ENCODE results near the gene MAP3K2. TPM values are rescaled to one million over a fixed set of nuclear protein-coding genes. Genes with fewer than 3 reads are reported as not detected.

The MAP3K2 gene
- total RNA-seq, 1 experiment from 2014 or later = 36.0 TPM

GRCh38 chr2:127384529-127384928, 3.2 kb downstream of the MAP3K2 start:
- H3K79me2 ChIP-seq (ENCODE audit: low read length) = peaks cover 73% of the 10 kb centered on the region
- H3K27ac ChIP-seq (ENCODE audit: low read length) = no peak overlapping the region
- peaks cover 3% of the 10 kb centered on the region; the same call in 1 of the 2 replicates for H3K36me3 ChIP-seq (ENCODE audit: insufficient read depth, low read length)
- no peak for DNase-seq
- H3K4me1 ChIP-seq (ENCODE audit: low read length) = peaks cover 32% of the 10 kb centered on the region
- H3K9me3 ChIP-seq (ENCODE audit: low read length) = no peaks in the 10 kb centered on the region
- H3K4me2 ChIP-seq (ENCODE audit: low read depth, low read length, poor library complexity, severe bottlenecking) = no peak overlapping the region
- no peaks in the 10 kb centered on the region for H3K27me3 ChIP-seq (ENCODE audit: low read length)
- H3K4me3 ChIP-seq (ENCODE audit: low read length) = no peak overlapping the region
- no peaks in the 10 kb centered on the region for H3K9me2 ChIP-seq (replicated peaks; ENCODE audit: insufficient read depth, low read length)
- no peak overlapping the region for H2AFZ ChIP-seq (ENCODE audit: low read length)
- no peak overlapping the region for H3K9ac ChIP-seq (ENCODE audit: low read length)
- H4K20me1 ChIP-seq (ENCODE audit: insufficient read depth, low read depth, low read length) = peaks cover 5% of the 10 kb centered on the region; the same call in 1 of the 2 replicates

- no peak for DNase-seq
- Histone ChIP-seq H3K27me3 (ENCODE audit: low read length) (no peaks in the 10 kb centered on the region), H3K27ac (ENCODE audit: low read length) (no peak overlapping the region), H3K79me2 (ENCODE audit: low read length) (peaks cover 89% of the 10 kb centered on the region), H2AFZ (ENCODE audit: low read length) (no peak overlapping the region), H3K4me1 (ENCODE audit: low read length) (peaks cover 17% of the 10 kb centered on the region), H3K9ac (ENCODE audit: low read length) (no peak overlapping the region), H3K4me2 (ENCODE audit: low read depth, low read length, poor library complexity, severe bottlenecking) (no peak overlapping the region), H3K9me3 (ENCODE audit: low read length) (peaks cover 2% of the 10 kb centered on the region; the same call in 1 of the 2 replicates), H3K4me3 (ENCODE audit: low read length) (no peak overlapping the region), H3K36me3 (ENCODE audit: insufficient read depth, low read length) (peaks cover 4% of the 10 kb centered on the region; the same call in 1 of the 2 replicates), H4K20me1 (ENCODE audit: insufficient read depth, low read depth, low read length) (peaks cover 5% of the 10 kb centered on the region; the same call in 1 of the 2 replicates), H3K9me2 (replicated peaks; ENCODE audit: insufficient read depth, low read length) (no peaks in the 10 kb centered on the region)
Measured at GRCh38 chr2:127382831-127383230, 4.9 kb downstream of the MAP3K2 start.

GRCh38 chr2:127381762-127382161, 6.0 kb downstream of the MAP3K2 start:
- H3K9me2 ChIP-seq (replicated peaks; ENCODE audit: insufficient read depth, low read length) = no peaks in the 10 kb centered on the region
- no peak for DNase-seq
- H3K9me3 ChIP-seq (ENCODE audit: low read length) = peaks cover 4% of the 10 kb centered on the region; the same call in 1 of the 2 replicates
- H3K27ac ChIP-seq (ENCODE audit: low read length) = no peak overlapping the region
- no peak overlapping the region for H3K4me2 ChIP-seq (ENCODE audit: low read depth, low read length, poor library complexity, severe bottlenecking)
- peaks cover 15% of the 10 kb centered on the region for H3K4me1 ChIP-seq (ENCODE audit: low read length)
- H3K36me3 ChIP-seq (ENCODE audit: insufficient read depth, low read length) = peaks cover 11% of the 10 kb centered on the region; the same call in 1 of the 2 replicates
- no peaks in the 10 kb centered on the region for H3K27me3 ChIP-seq (ENCODE audit: low read length)
- peaks cover 2% of the 10 kb centered on the region; the same call in 1 of the 2 replicates for H4K20me1 ChIP-seq (ENCODE audit: insufficient read depth, low read depth, low read length)
- H3K9ac ChIP-seq (ENCODE audit: low read length) = no peak overlapping the region
- H3K4me3 ChIP-seq (ENCODE audit: low read length) = no peak overlapping the region
- no peak overlapping the region for H2AFZ ChIP-seq (ENCODE audit: low read length)
- H3K79me2 ChIP-seq (ENCODE audit: low read length) = peaks cover 96% of the 10 kb centered on the region

- H3K27ac ChIP-seq (ENCODE audit: low read length) = no peak overlapping the region
- no peaks in the 10 kb centered on the region for H3K9me2 ChIP-seq (replicated peaks; ENCODE audit: insufficient read depth, low read length)
- H3K9me3 ChIP-seq (ENCODE audit: low read length) = peaks cover 9% of the 10 kb centered on the region; the same call in 1 of the 2 replicates
- H3K36me3 ChIP-seq (ENCODE audit: insufficient read depth, low read length) = peaks cover 15% of the 10 kb centered on the region
- H4K20me1 ChIP-seq (ENCODE audit: insufficient read depth, low read depth, low read length) = no peaks in the 10 kb centered on the region
- H3K4me1 ChIP-seq (ENCODE audit: low read length) = no peaks in the 10 kb centered on the region
- peaks cover 93% of the 10 kb centered on the region for H3K79me2 ChIP-seq (ENCODE audit: low read length)
- H3K9ac ChIP-seq (ENCODE audit: low read length) = no peak overlapping the region
- H3K4me3 ChIP-seq (ENCODE audit: low read length) = no peak overlapping the region
- H2AFZ ChIP-seq (ENCODE audit: low read length) = no peak overlapping the region
- DNase-seq = no peak
- no peak overlapping the region for H3K4me2 ChIP-seq (ENCODE audit: low read depth, low read length, poor library complexity, severe bottlenecking)
- H3K27me3 ChIP-seq (ENCODE audit: low read length) = no peaks in the 10 kb centered on the region
Measured at GRCh38 chr2:127379712-127380355, 7.9 kb downstream of the MAP3K2 start.

GRCh38 chr2:127378720-127379119, 9.1 kb downstream of the MAP3K2 start:
- no peak overlapping the region for H3K4me3 ChIP-seq (ENCODE audit: low read length)
- H4K20me1 ChIP-seq (ENCODE audit: insufficient read depth, low read depth, low read length) = no peaks in the 10 kb centered on the region
- no peak overlapping the region for H2AFZ ChIP-seq (ENCODE audit: low read length)
- H3K79me2 ChIP-seq (ENCODE audit: low read length) = peaks cover 96% of the 10 kb centered on the region
- H3K9me3 ChIP-seq (ENCODE audit: low read length) = peaks cover 9% of the 10 kb centered on the region; the same call in 1 of the 2 replicates
- peaks cover 12% of the 10 kb centered on the region; the same call in 1 of the 2 replicates for H3K36me3 ChIP-seq (ENCODE audit: insufficient read depth, low read length)
- H3K4me2 ChIP-seq (ENCODE audit: low read depth, low read length, poor library complexity, severe bottlenecking) = no peak overlapping the region
- H3K9ac ChIP-seq (ENCODE audit: low read length) = no peak overlapping the region
- DNase-seq = no peak
- no peaks in the 10 kb centered on the region for H3K4me1 ChIP-seq (ENCODE audit: low read length)
- no peak overlapping the region for H3K27ac ChIP-seq (ENCODE audit: low read length)
- no peaks in the 10 kb centered on the region for H3K27me3 ChIP-seq (ENCODE audit: low read length)
- H3K9me2 ChIP-seq (replicated peaks; ENCODE audit: insufficient read depth, low read length) = no peaks in the 10 kb centered on the region

- DNase-seq = no peak
- Histone ChIP-seq H3K4me1 (ENCODE audit: low read length) (no peaks in the 10 kb centered on the region), H3K4me2 (ENCODE audit: low read depth, low read length, poor library complexity, severe bottlenecking) (no peak overlapping the region), H2AFZ (ENCODE audit: low read length) (no peak overlapping the region), H3K9me3 (ENCODE audit: low read length) (peaks cover 9% of the 10 kb centered on the region), H3K9ac (ENCODE audit: low read length) (no peak overlapping the region), H3K79me2 (ENCODE audit: low read length) (peaks cover 96% of the 10 kb centered on the region), H3K27ac (ENCODE audit: low read length) (no peak overlapping the region), H3K36me3 (ENCODE audit: insufficient read depth, low read length) (peaks cover 12% of the 10 kb centered on the region; the same call in 1 of the 2 replicates), H4K20me1 (ENCODE audit: insufficient read depth, low read depth, low read length) (no peaks in the 10 kb centered on the region), H3K4me3 (ENCODE audit: low read length) (no peak overlapping the region), H3K27me3 (ENCODE audit: low read length) (no peaks in the 10 kb centered on the region), H3K9me2 (replicated peaks; ENCODE audit: insufficient read depth, low read length) (no peaks in the 10 kb centered on the region)
Measured at GRCh38 chr2:127377262-127377661, 10.5 kb downstream of the MAP3K2 start.

- peaks cover 96% of the 10 kb centered on the region for H3K79me2 ChIP-seq (ENCODE audit: low read length)
- H3K27ac ChIP-seq (ENCODE audit: low read length) = no peak overlapping the region
- H2AFZ ChIP-seq (ENCODE audit: low read length) = no peak overlapping the region
- H3K9me2 ChIP-seq (replicated peaks; ENCODE audit: insufficient read depth, low read length) = no peaks in the 10 kb centered on the region
- no peak overlapping the region for H3K9ac ChIP-seq (ENCODE audit: low read length)
- no peaks in the 10 kb centered on the region for H3K4me1 ChIP-seq (ENCODE audit: low read length)
- peaks cover 14% of the 10 kb centered on the region for H3K9me3 ChIP-seq (ENCODE audit: low read length)
- H3K27me3 ChIP-seq (ENCODE audit: low read length) = no peaks in the 10 kb centered on the region
- H3K4me2 ChIP-seq (ENCODE audit: low read depth, low read length, poor library complexity, severe bottlenecking) = no peak overlapping the region
- H3K4me3 ChIP-seq (ENCODE audit: low read length) = no peak overlapping the region
- no peak for DNase-seq
- H4K20me1 ChIP-seq (ENCODE audit: insufficient read depth, low read depth, low read length) = no peaks in the 10 kb centered on the region
- H3K36me3 ChIP-seq (ENCODE audit: insufficient read depth, low read length) = peaks cover 12% of the 10 kb centered on the region; the same call in 1 of the 2 replicates
Measured at GRCh38 chr2:127376257-127376656, 11.5 kb downstream of the MAP3K2 start.

GRCh38 chr2:127373362-127374083, 14.3 kb downstream of the MAP3K2 start:
- Histone ChIP-seq H3K9ac (ENCODE audit: low read length) (no peak overlapping the region), H3K4me2 (ENCODE audit: low read depth, low read length, poor library complexity, severe bottlenecking) (no peak overlapping the region), H3K36me3 (ENCODE audit: insufficient read depth, low read length) (peaks cover 12% of the 10 kb centered on the region; the same call in 1 of the 2 replicates), H3K9me2 (replicated peaks; ENCODE audit: insufficient read depth, low read length) (no peaks in the 10 kb centered on the region), H2AFZ (ENCODE audit: low read length) (no peak overlapping the region), H3K4me3 (ENCODE audit: low read length) (no peak overlapping the region), H3K4me1 (ENCODE audit: low read length) (no peaks in the 10 kb centered on the region), H3K27ac (ENCODE audit: low read length) (no peak overlapping the region), H4K20me1 (ENCODE audit: insufficient read depth, low read depth, low read length) (no peaks in the 10 kb centered on the region), H3K27me3 (ENCODE audit: low read length) (no peaks in the 10 kb centered on the region), H3K79me2 (ENCODE audit: low read length) (peaks cover 94% of the 10 kb centered on the region), H3K9me3 (ENCODE audit: low read length) (peaks cover 18% of the 10 kb centered on the region)
- DNase-seq = no peak

Measured in Karpas-422 (cell line).